GOT3 (cell line): ENCODE results near the gene QSOX2.

Experiments
- DNase-seq: peaks from one replicate; lab custom pipeline; 2025; ENCODE audit warnings: mixed read lengths; lab: John Stamatoyannopoulos, UW

QSOX2 gene

DNA sequence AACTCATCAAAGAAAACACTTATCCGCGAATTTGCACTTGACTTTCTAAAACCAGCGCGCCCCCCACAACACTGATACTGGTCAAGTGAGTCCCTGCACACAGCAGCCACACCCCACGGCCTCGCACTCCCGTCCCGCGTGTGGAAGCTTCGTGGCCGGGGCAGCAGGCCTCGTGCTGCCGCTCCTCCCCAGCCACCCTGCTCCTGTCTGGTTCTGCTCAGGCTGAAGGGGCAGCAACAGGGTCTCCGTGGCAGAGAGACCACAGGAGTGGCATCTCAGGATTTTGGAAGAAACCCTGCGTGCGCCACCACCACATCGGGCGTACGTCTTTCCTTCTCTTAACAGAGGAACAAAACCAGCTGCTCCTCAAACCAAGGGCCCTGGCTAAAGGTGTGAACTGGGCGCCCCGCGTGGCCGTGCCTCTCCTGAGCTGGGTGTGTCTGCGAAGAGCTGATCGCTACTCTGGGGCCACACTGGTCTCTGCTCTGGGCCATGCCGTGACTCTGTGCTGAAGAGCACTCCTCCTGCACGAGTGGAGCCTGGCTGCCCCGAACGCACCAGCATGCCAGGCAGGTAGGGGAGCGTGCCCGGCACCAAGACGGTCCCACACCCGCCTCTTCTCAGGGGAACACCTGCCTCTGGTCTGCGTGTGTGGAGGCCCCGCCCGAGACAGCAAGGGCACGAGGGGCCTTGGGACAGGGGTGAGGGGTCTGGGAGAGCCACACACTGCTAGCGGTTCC is 23.3 kb downstream of the QSOX2 start:
- no peak for DNase-seq

DNA sequence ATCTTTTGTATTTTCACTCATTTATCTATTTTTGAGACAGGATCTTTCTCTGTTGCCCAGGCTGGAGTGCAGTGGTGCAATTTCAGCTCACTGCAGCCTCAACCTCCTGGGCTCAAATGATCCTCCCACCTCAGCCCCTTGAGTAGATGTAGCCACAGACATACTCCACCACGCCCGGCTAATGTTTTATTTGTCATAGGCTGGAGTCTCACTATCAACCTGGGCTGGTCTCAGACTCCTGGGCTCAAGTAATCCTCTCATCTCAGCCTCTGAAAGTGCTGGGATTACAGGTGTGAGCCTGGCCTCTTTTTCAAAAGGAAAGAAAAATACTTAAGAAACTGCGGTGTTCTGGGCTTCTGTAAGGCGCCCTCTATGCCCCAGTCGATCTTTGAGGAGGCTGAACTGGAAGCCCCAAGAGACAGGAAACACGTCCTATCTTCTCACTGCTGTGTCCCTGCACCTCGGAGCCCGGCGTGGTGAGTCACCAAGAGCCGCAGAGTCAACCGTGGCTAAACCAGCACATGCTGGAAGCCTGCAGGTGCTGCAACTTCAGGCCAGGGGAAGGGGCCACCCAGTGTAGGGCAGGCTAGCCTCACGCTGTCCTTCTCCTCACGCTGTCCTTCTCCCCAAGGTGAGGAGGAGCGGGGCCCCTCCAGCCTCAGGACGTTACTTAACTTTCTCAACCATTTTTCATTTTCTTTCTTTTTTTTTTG is 25.4 kb downstream of the QSOX2 start:
- no peak for DNase-seq

DNA sequence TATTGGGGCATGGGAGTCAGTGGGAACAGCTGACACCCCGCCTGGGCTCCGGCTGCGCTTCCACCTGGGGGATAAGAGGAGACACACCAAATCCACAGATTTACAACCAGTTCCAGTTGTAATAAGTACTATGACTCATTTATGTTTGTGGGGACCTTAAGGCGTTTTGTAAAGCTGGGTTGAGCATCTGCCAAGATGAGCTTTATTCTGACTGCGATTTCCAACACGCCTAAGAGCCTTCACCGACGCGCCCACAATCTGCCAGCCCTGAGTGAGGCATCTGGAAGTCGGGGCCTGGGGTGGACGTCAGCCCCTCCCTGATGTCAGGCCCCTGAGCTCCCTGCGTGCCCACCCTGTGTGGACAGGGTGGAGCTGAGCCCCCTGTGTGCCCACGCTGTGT is 26.3 kb downstream of the QSOX2 start:
- DNase-seq: no peak

DNA sequence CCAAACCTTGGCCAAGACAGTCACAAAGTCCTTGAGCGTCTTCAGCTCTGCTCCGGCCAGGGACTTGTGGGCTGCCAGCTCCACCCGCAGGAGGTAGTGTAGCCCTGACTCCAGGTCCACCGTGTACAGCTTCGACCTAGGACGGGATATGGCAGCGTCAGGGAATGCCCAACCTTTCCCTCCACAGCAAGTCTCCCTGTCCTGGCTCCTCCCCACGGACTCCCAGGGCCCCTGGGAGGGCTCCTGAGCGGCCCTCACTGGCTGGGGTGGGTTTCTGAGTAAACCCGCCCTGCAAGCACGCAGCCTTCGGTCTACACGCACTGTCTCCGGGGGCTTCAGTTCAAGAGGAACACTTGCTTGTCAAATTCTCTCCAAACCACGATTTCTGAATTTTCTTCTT is 26.9 kb downstream of the QSOX2 start:
- DNase-seq: no peak

DNA sequence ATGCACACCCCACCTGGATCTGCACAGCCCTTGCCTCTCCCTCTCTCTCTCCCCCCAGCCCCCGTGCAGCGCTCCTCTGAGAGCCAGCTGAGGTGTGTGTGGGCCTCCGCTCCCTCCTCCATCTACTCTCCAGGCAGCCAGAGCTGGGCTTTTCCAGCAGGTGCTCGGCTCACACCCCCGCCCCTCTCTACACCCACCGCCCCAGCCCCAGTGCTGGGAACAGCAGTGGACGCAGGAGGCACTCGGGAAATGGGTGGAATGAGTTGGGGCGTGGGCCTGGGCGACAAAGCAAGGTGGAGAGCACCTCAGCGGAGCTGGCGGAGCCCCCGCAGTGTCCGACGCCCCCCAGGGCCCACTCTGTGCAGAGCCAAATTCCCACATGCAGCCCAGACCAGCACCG is 27.3 kb downstream of the QSOX2 start:
- DNase-seq: no peak

DNA sequence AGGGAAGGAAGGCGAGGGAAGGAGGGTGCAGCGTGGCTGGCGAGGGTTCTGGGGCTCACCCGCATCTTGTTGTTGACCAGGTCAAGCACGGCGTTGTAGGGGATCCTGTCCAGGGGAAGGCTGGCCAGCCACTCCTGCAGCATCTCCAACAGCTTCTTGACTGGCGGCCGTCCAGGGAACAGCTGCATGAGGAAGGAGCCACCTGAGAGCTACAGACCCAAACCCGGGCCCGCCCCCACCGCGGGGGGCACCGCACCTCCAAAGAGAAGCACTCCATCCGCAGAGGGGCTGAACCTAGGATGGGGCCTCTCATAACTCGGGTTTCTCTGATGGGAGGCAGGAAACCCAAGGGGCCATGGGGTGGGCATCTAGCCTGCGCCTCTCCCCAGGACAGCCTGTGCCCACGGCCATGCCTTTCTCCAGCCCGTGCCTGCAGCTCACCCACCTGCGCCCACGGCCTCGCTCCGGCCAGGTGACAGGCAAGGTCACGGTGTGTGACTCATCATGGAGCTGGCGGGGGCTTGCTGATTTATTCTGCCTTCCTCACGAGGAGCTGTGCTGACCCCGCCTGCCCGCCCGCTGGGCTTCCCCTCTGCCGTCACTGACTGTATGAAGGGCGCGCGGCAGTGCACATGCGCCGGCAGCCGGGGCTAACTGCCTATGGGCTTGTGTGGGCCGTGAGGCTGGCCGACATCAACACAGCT is 28.9 kb downstream of the QSOX2 start:
- DNase-seq: no peak

DNA sequence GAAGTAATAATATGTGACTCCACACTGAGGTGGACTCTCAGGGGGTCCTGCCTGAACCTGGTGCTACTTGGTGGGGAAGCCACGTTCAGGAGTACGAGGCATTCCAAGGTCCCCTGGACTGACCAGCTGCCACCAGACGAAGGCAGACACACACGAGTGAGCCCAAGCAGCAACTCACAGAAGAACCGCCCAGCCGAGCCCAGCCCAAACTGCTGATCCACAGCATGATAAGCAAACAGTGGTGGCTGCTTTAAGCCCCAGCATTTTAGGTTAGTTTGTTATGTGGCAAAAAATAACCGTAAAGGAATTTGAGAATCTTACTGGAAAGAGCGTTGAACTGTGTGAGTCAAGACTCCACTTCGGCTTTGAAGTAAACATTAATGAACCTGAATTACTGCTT is 31.9 kb downstream of the QSOX2 start:
- no peak for DNase-seq

DNA sequence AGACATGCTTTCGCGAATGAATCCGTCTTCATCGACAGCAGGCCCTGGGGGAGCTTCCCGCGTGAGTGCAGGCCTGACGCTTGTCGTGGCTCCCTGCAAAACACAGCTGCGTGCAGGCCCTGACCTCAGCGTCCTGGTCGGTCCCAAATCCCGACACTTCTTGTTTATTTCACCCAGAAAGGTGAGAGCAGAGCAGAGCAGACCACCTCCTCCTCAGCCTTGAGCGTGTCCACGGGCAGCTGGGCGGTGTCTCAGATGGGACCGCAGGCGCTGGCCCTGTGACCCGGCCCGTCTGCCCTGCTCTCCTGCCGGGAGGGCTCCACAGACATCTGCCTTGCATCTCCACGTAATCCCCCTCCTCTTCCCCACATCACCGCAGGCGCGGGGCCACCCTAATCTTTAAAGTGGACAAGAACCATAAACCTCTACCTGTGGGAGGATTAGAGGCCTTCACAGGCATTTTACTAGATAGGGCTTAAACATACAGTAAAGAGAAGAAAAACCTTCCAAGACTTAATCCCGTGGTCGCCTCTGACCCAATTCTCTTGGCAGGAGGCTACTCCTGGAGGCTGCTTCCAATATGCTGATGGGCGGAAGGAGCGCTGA is 33.2 kb downstream of the QSOX2 start:
- DNase-seq: no peak

DNA sequence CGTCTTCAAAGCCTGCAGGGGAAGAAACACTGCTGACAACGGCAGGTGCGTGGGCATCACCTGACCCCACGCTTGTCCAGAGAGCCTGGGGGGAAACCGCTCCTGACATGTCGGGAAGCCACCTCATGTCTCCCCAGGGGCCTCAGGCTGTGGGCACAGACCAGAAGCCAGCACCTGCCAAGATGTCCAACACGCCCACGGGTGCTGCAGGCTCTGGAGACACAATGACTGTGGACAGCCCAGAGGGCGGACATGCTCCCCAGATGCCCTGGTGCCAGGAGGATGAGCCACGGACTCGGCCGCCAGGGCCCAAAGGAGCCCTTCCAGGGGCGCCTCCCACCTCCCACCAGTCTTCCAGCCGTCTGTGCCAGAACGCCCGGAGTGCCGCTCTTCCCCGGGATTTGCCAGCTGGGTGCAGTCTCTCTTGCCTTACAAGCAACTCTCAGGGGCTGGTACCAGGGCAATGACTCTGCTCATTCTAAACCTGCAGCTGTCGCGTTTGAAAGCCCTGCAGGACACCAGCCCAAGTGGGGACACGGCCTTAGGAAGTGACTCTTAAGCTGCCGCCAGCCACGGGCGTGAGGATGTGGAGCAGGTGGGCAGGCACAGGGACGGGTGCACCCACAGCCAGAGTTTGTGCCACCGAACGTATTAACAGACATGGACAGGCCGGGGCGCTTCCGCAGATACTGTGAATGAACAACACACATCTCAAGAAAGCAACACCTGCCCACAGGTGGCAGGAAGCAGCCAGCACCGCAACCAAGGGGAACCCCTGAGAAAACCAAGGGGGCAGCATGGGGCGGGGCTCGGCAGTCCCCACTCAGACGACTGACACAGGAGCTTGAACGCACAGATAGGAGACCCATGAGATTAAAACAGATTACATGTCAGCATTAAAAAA is 33.9 kb downstream of the QSOX2 start:
- no peak for DNase-seq

DNA sequence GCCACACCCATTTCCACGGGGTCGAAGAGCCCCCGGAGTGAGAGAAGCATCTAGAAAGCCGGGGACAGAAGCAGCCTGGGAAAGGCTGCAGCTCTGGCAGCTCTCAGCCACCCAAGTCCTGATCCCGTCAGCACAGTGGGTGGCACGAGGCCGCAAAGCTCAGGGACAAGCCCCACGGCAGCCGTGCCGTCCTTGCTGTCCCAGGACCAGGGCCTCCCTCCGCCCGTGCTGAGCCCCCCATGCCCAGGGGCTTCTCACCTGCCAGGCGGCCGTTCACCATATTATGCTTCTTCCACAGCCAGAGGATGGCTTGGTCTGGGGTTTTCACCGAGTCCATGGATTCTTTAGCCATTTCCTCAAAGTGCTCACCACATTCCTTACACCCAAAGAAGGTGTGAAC is 34.6 kb downstream of the QSOX2 start:
- DNase-seq: no peak

DNA sequence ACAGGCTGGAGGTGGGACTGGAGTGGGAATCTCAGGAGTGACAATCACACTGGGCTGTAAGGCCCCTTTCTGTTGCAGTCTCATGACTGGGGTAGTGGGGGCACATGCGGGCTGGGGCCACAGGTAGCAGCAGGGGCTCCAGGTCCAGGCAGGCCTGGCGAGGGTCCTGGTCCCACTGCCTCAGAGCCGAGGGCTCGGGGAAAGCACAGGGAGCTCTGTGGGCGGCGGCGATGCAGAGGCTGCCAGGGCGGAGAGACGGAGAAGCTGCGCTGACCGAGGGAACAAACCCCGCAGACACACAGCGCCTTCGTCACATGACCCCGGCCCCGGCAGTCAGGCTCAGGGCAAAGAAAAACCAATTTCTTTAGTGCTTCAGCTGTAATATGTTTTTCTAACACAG is 35.3 kb downstream of the QSOX2 start:
- DNase-seq: no peak

DNA sequence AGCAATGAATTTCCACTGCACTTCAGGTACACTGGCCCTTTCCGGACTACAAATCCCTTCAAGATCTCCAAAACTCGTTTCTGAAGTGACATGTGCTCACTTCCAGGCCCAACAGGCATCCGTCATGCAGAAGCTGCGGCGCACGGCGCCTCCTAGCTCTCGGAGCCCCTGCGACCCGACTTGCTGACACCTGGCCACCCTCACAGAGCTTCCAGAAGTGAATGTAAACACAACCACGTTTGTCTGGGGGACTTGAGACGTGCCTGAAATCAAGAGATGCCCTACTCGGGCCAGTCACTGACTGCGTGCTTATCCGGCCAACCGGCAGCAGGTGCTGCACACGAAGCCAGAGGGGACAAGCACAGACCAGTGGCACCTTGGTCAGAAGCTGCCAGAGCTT is 35.8 kb downstream of the QSOX2 start:
- no peak for DNase-seq

DNA sequence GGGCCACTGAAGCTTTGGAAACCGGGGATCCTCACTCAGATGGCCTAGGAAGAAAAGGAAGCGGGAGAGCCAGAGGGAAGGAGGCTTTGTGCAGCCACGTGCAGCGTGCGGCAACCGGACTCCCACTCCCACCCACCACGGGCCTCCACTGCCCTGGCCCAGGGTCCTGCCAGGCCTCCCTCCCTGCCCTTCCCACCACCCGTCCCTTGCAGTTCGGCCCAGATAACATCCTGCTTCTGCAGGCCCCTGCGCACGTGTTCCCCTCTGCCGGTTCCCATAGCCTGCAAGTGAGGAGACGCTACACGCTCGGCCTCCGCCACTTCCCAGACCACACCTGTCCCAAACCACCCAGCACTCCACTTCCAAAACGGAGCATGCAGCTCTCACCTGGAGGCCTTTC is 36.4 kb downstream of the QSOX2 start:
- no peak for DNase-seq

DNA sequence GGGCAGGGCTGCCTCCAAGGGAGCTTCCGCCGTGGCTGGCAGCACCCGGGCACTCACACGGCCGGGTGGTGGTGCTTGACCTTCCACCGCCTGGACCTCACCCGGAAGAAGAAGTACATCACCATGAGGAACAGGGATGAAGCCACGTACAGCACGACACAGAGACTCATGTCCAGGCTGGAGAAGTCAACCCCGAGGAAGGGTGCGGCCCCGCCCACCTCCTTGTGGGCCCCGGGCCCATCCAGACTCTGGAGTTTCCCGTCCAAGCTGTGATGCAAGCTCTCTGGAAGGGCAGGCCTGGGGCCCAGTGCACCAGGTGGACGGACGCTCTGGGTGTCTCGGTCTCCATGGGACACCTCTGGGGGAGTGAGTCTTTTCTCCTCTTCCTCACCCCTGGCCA is 36.9 kb downstream of the QSOX2 start:
- DNase-seq: no peak

DNA sequence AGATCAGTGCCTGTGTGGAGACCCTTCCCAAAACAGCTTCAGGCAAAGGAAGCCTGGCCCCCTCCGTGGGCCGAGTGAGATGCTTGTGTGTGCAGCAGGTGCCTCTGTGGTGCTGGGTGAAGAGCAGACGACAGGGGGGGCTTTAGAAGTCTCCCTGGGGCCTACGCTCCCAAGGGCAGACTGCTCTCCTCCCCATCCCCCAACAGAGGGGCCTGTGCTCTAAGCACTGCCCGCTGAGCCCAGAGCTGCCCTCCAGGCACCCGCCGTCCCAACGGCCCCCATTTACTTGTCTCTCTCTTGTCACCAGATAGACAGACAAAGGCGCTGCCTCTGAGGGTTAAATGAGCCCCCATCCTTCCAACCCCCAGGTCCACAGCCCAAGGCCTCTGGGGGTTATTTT is 38.0 kb downstream of the QSOX2 start:
- no peak for DNase-seq

DNA sequence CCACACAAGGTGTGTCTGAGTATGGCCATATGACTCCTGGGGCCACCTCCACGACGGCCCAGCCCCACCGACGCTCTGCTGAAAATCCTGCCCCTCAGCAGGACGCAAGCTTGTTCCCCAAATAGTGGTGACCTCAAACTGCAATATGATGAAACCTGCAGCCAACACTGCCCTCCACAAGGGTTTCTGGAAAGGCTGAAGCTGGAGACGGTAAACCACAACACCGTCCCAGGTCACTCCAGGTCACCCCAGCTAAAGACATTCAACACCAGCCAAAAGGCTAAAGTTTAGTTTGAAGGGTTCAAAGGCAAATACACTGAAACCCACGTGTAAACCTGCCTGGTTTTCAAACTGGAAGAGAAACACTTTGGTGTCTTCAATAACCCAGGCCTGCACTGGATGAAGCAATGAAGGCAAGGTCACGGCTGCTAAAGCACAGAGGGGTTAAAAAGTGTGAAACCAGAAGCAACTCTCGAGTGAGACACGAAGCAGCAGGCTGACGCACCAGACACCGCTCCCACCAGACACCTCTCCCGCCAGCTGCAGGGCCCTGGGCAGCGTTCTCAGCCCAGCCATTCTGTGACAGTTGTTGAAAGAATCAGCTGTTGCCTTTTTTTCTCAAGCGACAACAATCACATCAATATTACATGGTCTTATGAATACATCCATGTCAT is 38.9 kb downstream of the QSOX2 start:
- DNase-seq: no peak

DNA sequence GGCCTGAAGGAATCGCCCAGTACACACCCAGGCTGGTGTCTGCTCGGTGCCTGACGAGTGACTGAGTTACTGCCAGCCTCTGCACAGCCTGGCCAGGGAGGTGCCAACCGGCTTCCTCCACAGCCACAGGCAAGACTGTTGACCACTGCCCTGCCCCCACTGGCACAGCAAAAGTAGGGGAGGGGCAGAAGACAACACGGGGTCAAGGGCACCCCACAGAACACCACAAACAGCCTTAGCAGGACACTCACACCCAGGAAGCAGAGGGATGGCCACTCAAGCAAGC is 40.0 kb downstream of the QSOX2 start:
- no peak for DNase-seq

DNA sequence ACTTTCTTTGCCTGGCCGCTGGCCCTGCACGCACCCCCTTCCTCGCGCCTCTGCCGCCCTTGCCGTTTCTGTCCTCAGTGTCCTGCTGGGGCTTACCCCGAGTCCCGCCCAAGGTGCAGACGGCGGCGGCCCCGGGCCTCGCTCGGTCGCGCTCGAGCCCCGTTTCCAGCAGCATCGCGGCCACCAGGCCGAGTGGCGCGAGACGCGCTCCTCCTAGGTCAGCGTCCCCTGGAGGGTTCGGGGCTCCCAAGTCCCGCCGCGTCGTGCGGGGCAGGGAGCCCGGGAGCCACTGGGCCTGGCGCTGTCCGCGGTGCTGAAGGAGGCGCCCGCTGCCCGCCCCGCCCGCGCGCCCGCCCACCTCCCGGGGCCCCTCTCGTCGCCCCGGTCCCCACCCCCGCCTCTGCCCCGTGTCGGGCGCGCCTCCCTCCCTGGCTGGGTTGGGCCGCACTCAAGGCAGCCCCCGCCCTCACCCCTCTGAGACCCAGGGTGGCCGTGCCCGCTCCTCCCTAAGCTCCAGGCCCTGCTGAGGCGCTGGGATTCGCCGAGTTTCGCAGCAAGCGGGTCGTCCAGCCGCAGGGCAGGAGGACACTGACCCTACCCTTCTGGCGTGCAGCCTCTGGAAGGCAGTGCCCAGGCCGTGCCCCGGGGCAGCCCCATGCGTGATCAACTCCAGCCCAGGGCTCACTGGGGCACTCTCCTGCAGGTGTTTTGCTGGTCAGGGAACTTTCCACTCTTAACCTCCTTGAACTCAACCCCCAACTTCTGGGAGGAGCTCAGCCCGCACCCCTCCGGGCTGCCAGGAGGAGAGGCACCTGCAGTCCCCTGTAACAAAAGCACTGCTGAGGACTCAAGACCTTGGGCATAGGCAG is 40.5 kb downstream of the QSOX2 start, which contains the start of gene LHX3:
Gene LHX3, minus strand, starts transcription at position 291 of the 869 bp plus-strand sequence. Its CDS starts 116 bp downstream, at position 175.
- DNase-seq: no peak

DNA sequence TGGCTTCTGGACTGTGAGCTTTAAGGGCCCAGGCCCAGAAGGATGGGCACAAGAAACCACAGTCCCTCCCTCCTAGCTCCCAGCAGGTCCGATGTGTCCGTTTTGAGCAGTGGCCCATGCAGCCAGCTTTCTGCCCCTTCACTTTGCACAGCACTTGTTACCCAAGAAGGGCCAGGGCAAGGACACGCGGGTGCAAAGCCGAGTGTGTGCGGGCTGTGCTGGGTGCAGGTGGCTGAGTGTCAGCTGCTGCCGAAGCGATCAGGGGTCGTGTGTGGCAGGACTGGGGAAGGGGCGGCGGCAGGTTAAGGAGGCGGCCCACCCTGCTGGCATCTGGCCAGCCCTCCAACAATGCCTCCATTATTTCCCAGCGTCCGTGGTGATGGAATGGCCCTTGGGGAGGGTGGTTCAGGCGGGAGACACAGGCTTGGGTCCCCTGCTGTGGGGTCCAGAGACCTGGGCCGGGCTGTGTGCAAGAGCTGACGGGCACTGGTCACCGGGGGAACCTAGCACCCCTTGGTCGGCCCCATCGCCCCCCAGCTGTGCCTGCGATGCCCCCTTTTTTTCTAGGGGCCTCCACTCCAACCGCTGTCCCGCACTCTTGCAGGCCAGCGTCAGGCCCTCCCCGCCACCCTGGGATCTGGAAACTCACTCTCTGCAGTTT is 41.3 kb downstream of the QSOX2 start:
- no peak for DNase-seq
